ENCODE data around the gene BSN.

BSN gene

DNA sequence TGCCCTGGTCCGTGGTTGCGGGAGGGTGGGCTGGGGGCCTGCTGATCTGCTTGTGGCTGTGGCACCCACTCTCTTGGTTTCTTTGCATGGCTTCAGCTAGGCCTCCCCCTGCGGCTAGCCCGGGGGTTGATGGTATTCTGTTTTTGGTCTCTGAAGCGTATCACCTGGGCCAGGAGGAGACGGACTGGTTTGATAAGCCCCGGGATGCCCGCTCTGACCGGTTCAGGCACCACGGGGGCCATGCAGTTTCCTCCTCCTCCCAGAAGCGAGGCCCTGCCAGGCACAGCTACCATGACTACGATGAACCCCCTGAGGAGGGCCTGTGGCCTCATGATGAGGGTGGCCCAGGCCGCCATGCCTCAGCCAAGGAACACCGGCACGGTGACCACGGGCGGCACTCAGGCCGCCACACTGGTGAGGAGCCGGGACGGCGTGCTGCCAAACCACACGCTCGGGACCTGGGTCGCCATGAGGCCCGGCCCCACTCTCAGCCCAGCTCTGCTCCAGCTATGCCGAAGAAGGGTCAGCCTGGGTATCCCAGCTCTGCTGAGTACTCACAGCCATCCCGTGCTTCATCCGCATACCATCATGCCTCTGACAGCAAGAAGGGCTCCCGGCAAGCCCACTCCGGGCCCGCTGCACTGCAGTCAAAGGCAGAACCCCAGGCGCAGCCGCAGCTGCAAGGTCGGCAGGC is 108.6 kb downstream of the BSN start:
- Histone ChIP-seq H3K4me2 (ENCODE audit: low read length) (no peak overlapping the region), H2AFZ (ENCODE audit: low read length) (no peak overlapping the region), H3K79me2 (ENCODE audit: insufficient read depth, low read length) (no peaks in the 10 kb centered on the region), H3K9me3 (ENCODE audit: low read length) (no peaks in the 10 kb centered on the region), H3K27me3 (ENCODE audit: insufficient read depth, low read length) (no peaks in the 10 kb centered on the region), H3K9ac (ENCODE audit: low read length) (no peak overlapping the region), H4K20me1 (ENCODE audit: insufficient read depth, low read length) (no peaks in the 10 kb centered on the region), H3K36me3 (ENCODE audit: insufficient read depth, low read length) (no peaks in the 10 kb centered on the region), H3K4me1 (ENCODE audit: insufficient read depth, low read length, severe bottlenecking) (no peaks in the 10 kb centered on the region), H3K4me3 (ENCODE audit: low read depth, low read length, poor library complexity, severe bottlenecking) (no peak overlapping the region), H3K27ac (ENCODE audit: low read depth, low read length, poor library complexity, severe bottlenecking) (no peak overlapping the region), H3F3A (ENCODE audit: insufficient read depth, low read length) (no peaks in the 10 kb centered on the region), H3K9me2 (ENCODE audit: low read depth, low read length) (no peaks in the 10 kb centered on the region)
- no peak for TF ChIP-seq EZH2 (IDR thresholded peaks at IDR 0.05; ENCODE audit: borderline replicate concordance, low read length)
- TF ChIP-seq, protein P1, sequence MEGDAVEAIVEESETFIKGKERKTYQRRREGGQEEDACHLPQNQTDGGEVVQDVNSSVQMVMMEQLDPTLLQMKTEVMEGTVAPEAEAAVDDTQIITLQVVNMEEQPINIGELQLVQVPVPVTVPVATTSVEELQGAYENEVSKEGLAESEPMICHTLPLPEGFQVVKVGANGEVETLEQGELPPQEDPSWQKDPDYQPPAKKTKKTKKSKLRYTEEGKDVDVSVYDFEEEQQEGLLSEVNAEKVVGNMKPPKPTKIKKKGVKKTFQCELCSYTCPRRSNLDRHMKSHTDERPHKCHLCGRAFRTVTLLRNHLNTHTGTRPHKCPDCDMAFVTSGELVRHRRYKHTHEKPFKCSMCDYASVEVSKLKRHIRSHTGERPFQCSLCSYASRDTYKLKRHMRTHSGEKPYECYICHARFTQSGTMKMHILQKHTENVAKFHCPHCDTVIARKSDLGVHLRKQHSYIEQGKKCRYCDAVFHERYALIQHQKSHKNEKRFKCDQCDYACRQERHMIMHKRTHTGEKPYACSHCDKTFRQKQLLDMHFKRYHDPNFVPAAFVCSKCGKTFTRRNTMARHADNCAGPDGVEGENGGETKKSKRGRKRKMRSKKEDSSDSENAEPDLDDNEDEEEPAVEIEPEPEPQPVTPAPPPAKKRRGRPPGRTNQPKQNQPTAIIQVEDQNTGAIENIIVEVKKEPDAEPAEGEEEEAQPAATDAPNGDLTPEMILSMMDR (IDR thresholded peaks at IDR 0.05; ENCODE audit: low read length), result no peak

DNA sequence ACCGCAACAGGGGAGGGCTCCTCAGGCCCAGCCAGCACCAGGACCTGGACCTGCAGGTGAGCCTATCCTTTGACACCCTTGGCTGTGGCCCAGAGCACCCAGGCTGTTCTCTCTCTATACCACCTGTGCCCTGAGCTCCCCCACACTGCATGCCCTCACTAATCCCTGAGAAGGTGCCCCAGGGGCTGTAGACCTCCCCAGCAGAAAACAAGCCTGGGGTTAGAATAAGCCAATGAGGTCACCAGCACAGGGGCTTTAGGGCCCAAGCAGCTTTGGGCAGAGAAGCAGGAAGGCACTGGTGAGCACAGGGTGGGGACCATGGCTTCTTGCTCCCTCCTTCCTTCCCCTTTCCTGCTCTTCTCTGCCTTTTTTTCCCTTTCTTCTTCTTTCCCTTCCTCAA is 109.6 kb downstream of the BSN start:
- H3K9me3 ChIP-seq (ENCODE audit: low read length), result no peaks in the 10 kb centered on the region
- H3F3A ChIP-seq (ENCODE audit: insufficient read depth, low read length), result no peaks in the 10 kb centered on the region
- no peak overlapping the region for H3K27ac ChIP-seq (ENCODE audit: low read depth, low read length, poor library complexity, severe bottlenecking)
- H3K27me3 ChIP-seq (ENCODE audit: insufficient read depth, low read length), result no peaks in the 10 kb centered on the region
- TF ChIP-seq, protein P1 (IDR thresholded peaks at IDR 0.05; ENCODE audit: low read length), result no peak
- no peak for TF ChIP-seq EZH2 (IDR thresholded peaks at IDR 0.05; ENCODE audit: borderline replicate concordance, low read length)
- H3K4me3 ChIP-seq (ENCODE audit: low read depth, low read length, poor library complexity, severe bottlenecking), result no peak overlapping the region
- no peak overlapping the region for H3K9ac ChIP-seq (ENCODE audit: low read length)
- H2AFZ ChIP-seq (ENCODE audit: low read length), result no peak overlapping the region
- H4K20me1 ChIP-seq (ENCODE audit: insufficient read depth, low read length), result no peaks in the 10 kb centered on the region
- no peak overlapping the region for H3K4me2 ChIP-seq (ENCODE audit: low read length)
- no peaks in the 10 kb centered on the region for H3K79me2 ChIP-seq (ENCODE audit: insufficient read depth, low read length)
- no peaks in the 10 kb centered on the region for H3K4me1 ChIP-seq (ENCODE audit: insufficient read depth, low read length, severe bottlenecking)
- H3K36me3 ChIP-seq (ENCODE audit: insufficient read depth, low read length), result no peaks in the 10 kb centered on the region
- no peaks in the 10 kb centered on the region for H3K9me2 ChIP-seq (ENCODE audit: low read depth, low read length)

DNA sequence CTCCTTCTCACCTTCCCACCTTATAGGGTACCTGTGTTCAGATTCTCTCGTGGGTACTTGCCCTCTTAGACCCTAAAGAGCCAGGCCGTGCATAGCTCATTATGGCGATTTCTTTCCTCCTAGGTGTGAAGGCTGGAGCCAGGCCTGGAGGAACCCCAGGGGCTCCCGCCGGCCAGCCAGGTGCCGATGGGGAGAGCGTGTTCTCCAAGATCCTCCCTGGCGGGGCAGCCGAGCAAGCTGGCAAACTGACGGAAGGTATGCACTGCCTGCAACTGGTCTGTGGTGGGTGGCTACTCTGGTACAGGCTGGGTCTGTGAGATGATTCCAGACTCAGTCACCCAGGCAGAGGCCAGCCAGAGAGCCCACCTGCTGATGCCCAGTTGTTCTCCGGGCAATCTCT is 110.0 kb downstream of the BSN start:
- Histone ChIP-seq H3K36me3 (ENCODE audit: insufficient read depth, low read length) (no peaks in the 10 kb centered on the region), H4K20me1 (ENCODE audit: insufficient read depth, low read length) (no peaks in the 10 kb centered on the region), H3K9me3 (ENCODE audit: low read length) (no peaks in the 10 kb centered on the region), H3K27me3 (ENCODE audit: insufficient read depth, low read length) (no peaks in the 10 kb centered on the region), H3K9ac (ENCODE audit: low read length) (no peak overlapping the region), H3K9me2 (ENCODE audit: low read depth, low read length) (no peaks in the 10 kb centered on the region), H3K4me2 (ENCODE audit: low read length) (no peak overlapping the region), H3K4me3 (ENCODE audit: low read depth, low read length, poor library complexity, severe bottlenecking) (no peak overlapping the region), H3K27ac (ENCODE audit: low read depth, low read length, poor library complexity, severe bottlenecking) (no peak overlapping the region), H2AFZ (ENCODE audit: low read length) (no peak overlapping the region), H3K79me2 (ENCODE audit: insufficient read depth, low read length) (no peaks in the 10 kb centered on the region), H3K4me1 (ENCODE audit: insufficient read depth, low read length, severe bottlenecking) (no peaks in the 10 kb centered on the region), H3F3A (ENCODE audit: insufficient read depth, low read length) (no peaks in the 10 kb centered on the region)
- no peak for TF ChIP-seq EZH2 (IDR thresholded peaks at IDR 0.05; ENCODE audit: borderline replicate concordance, low read length)

Measured in OCI-LY1 (cell line).